GM23338 (cell line): ENCODE measurements around the gene TMEM38A. TPM values are rescaled to one million over a fixed set of nuclear protein-coding genes. Genes with fewer than 3 reads are reported as not detected.

Experiments used
- ATAC-seq: fragments of 200-7000 bp; cut with Tn5 transposase; 3 replicates; pipeline ENCODE4 v1.9.1; 2020
- DNase-seq: peaks from one replicate; pipeline ENCODE4 v3.0.0-alpha.2; 2015; ENCODE audit warnings: low spot score
- H2AFZ ChIP-seq: fragments of 200-600 bp; sonication (generic); 2 replicates; pipeline ENCODE4 v1.8.0; 2016; ENCODE audit warnings: antibody characterized with exemption, mild to moderate bottlenecking, moderate library complexity
- H3F3A ChIP-seq: fragments of 200-600 bp; sonication (generic); replicated peaks from 2 replicates; pipeline ENCODE4 v1.8.0; 2017; ENCODE audit warnings: antibody characterized with exemption, mixed run types, low read depth
- H3K27ac ChIP-seq: fragments of 200-600 bp; sonication (generic); 2 replicates; pipeline ENCODE4 v1.6.1; 2016; ENCODE audit warnings: low read depth
- H3K27me3 ChIP-seq: fragments of 200-600 bp; sonication (generic); 2 replicates; pipeline ENCODE4 v1.8.0; 2016; ENCODE audit warnings: mild to moderate bottlenecking, mixed run types, moderate library complexity; ENCODE audit not compliant: insufficient read depth
- H3K36me3 ChIP-seq: fragments of 200-600 bp; sonication (generic); 2 replicates; pipeline ENCODE4 v1.8.0; 2016; ENCODE audit warnings: mild to moderate bottlenecking; ENCODE audit not compliant: insufficient read depth
- H3K4me1 ChIP-seq: fragments of 200-600 bp; sonication (generic); 2 replicates; pipeline ENCODE4 v1.8.0; 2016; ENCODE audit warnings: mild to moderate bottlenecking, moderate library complexity; ENCODE audit not compliant: insufficient read depth
- H3K4me2 ChIP-seq: fragments of 200-600 bp; sonication (generic); 2 replicates; pipeline ENCODE4 v1.7.1; 2017; ENCODE audit warnings: mixed run types
- H3K4me3 ChIP-seq: fragments of 200-600 bp; sonication (generic); 2 replicates; pipeline ENCODE4 v1.6.1; 2016; ENCODE audit warnings: mixed run types
- H3K79me2 ChIP-seq: fragments of 200-600 bp; sonication (generic); replicated peaks from 2 replicates; pipeline ENCODE4 v1.8.0; 2017; ENCODE audit warnings: mild to moderate bottlenecking; ENCODE audit not compliant: insufficient read depth
- H3K9me2 ChIP-seq: fragments of 200-600 bp; sonication (generic); 2 replicates; pipeline ENCODE4 v1.8.0; 2017; ENCODE audit not compliant: insufficient read depth
- H4K20me1 ChIP-seq: fragments of 200-600 bp; sonication (generic); replicated peaks from 2 replicates; pipeline ENCODE4 v1.8.0; 2017; ENCODE audit warnings: mild to moderate bottlenecking; ENCODE audit not compliant: insufficient read depth
- H3K27ac Mint-ChIP-seq: 2 replicates; pipeline ENCODE4 v1.8.0; 2020; ENCODE audit warnings: inconsistent platforms, mild to moderate bottlenecking, moderate library complexity, mixed read lengths
- H3K27me3 Mint-ChIP-seq: 3 replicates; pipeline ENCODE4 v1.8.0; 2022; ENCODE audit warnings: low read depth, mild to moderate bottlenecking, moderate library complexity, mixed read lengths, inconsistent platforms; ENCODE audit not compliant: insufficient read depth, poor library complexity
- H3K36me3 Mint-ChIP-seq: 3 replicates; pipeline ENCODE4 v1.8.0; 2021; ENCODE audit warnings: low read depth, mild to moderate bottlenecking, inconsistent platforms, moderate library complexity, mixed read lengths
- H3K4me1 Mint-ChIP-seq: 3 replicates; pipeline ENCODE4 v1.8.0; 2020; ENCODE audit warnings: mild to moderate bottlenecking, inconsistent platforms, mixed read lengths
- H3K4me3 Mint-ChIP-seq: 3 replicates; pipeline ENCODE4 v1.8.0; 2021; ENCODE audit warnings: moderate library complexity, mild to moderate bottlenecking, inconsistent platforms, mixed read lengths
- H3K9me3 Mint-ChIP-seq: 3 replicates; pipeline ENCODE4 v1.8.0; 2020; ENCODE audit warnings: moderate library complexity, mild to moderate bottlenecking, inconsistent platforms, mixed read lengths
- CREB1 ChIP-seq: fragments of 250-450 bp; sonication (Bioruptor Pico); IDR thresholded peaks from 2 replicates; pipeline ENCODE4 v1.5.0; 2020; ENCODE audit warnings: low read depth, mild to moderate bottlenecking, moderate library complexity
- EZH2 ChIP-seq: fragments of 200-600 bp; sonication (generic); IDR thresholded peaks from one replicate; pipeline ENCODE4 v1.8.0; 2017; ENCODE audit warnings: antibody characterized with exemption, mild to moderate bottlenecking, low read depth; ENCODE audit not compliant: unreplicated experiment
- JUNB ChIP-seq: IDR thresholded peaks from one replicate; pipeline ENCODE4 v1.6.1; 2016; ENCODE audit warnings: antibody characterized with exemption; ENCODE audit not compliant: unreplicated experiment
- NANOG ChIP-seq: IDR thresholded peaks from 2 replicates; pipeline ENCODE4 v1.6.1; 2016; ENCODE audit warnings: antibody characterized with exemption, borderline replicate concordance
- POLR2AphosphoS5 ChIP-seq: IDR thresholded peaks from 2 replicates; pipeline ENCODE4 v1.6.1; 2016; ENCODE audit warnings: antibody characterized with exemption, low read depth
- STAT1 ChIP-seq: IDR thresholded peaks from one replicate; pipeline ENCODE4 v1.6.1; 2016; ENCODE audit warnings: antibody characterized with exemption; ENCODE audit not compliant: unreplicated experiment
- ZNF114 ChIP-seq: fragments of 250-450 bp; sonication (Bioruptor Pico); IDR thresholded peaks from 2 replicates; pipeline ENCODE4 v1.5.0; 2020; ENCODE audit warnings: mild to moderate bottlenecking, moderate library complexity
- ZNF331 ChIP-seq: fragments of 250-450 bp; sonication (Bioruptor Pico); IDR thresholded peaks from 2 replicates; pipeline ENCODE4 v1.5.0; 2020; ENCODE audit warnings: low read depth, mild to moderate bottlenecking, moderate library complexity
- polyA plus RNA-seq: library from polyadenylated mRNA; unstranded; fragments of >200 nt; fragmentation: Nextera tagmentation; extraction: Ambion mirVana; gene quantifications from 2 replicates; pipeline ENCODE4 v1.2.1, GENCODE V29; 2016
- total RNA-seq: library from RNA; depleted of rRNA; stranded (reverse); fragments of >200 nt; shearing (Covaris generic); gene quantifications from 2 replicates; pipeline ENCODE4 v1.2.3, GENCODE V29; 2014
- TF ChIP-seq, protein P1 (sequence below): IDR thresholded peaks from one replicate; pipeline ENCODE4 v1.6.1; 2018; ENCODE audit warnings: antibody characterized with exemption; ENCODE audit not compliant: unreplicated experiment
- TF ChIP-seq, protein P2 (sequence below): IDR thresholded peaks from 2 replicates; pipeline ENCODE4 v1.6.1; 2016; ENCODE audit warnings: antibody characterized with exemption

TMEM38A gene
- total and polyA plus RNA-seq, 2 experiments from 2014 or later, result 5.9 to 14.1 TPM

DNA sequence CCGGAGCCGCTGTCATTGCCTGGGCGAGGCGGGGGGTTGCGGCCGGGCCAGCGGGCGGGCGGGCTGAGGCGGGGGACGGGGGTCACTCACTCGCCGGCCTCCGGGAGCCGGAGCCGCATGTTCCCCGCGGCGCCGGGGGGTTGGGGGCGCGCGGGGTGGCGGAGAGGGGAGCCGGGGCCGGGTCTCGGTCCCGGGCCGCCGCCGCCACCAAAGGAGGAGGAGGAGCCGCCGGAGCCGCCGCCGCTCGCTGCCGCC lies 33.1 kb upstream of the TMEM38A start (continued):
- TF ChIP-seq, protein P1, sequence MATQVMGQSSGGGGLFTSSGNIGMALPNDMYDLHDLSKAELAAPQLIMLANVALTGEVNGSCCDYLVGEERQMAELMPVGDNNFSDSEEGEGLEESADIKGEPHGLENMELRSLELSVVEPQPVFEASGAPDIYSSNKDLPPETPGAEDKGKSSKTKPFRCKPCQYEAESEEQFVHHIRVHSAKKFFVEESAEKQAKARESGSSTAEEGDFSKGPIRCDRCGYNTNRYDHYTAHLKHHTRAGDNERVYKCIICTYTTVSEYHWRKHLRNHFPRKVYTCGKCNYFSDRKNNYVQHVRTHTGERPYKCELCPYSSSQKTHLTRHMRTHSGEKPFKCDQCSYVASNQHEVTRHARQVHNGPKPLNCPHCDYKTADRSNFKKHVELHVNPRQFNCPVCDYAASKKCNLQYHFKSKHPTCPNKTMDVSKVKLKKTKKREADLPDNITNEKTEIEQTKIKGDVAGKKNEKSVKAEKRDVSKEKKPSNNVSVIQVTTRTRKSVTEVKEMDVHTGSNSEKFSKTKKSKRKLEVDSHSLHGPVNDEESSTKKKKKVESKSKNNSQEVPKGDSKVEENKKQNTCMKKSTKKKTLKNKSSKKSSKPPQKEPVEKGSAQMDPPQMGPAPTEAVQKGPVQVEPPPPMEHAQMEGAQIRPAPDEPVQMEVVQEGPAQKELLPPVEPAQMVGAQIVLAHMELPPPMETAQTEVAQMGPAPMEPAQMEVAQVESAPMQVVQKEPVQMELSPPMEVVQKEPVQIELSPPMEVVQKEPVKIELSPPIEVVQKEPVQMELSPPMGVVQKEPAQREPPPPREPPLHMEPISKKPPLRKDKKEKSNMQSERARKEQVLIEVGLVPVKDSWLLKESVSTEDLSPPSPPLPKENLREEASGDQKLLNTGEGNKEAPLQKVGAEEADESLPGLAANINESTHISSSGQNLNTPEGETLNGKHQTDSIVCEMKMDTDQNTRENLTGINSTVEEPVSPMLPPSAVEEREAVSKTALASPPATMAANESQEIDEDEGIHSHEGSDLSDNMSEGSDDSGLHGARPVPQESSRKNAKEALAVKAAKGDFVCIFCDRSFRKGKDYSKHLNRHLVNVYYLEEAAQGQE, result no peak
- no peak for TF ChIP-seq POLR2AphosphoS5
- TF ChIP-seq ZNF331 (CRISPR knock-in tag), result no peak
- TF ChIP-seq, protein P2, sequence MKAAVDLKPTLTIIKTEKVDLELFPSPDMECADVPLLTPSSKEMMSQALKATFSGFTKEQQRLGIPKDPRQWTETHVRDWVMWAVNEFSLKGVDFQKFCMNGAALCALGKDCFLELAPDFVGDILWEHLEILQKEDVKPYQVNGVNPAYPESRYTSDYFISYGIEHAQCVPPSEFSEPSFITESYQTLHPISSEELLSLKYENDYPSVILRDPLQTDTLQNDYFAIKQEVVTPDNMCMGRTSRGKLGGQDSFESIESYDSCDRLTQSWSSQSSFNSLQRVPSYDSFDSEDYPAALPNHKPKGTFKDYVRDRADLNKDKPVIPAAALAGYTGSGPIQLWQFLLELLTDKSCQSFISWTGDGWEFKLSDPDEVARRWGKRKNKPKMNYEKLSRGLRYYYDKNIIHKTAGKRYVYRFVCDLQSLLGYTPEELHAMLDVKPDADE, result no peak
- TF ChIP-seq STAT1, result no peak
- TF ChIP-seq JUNB, result no peak
- no peak for TF ChIP-seq ZNF114 (CRISPR knock-in tag)
- no peak for TF ChIP-seq EZH2
- TF ChIP-seq CREB1 (CRISPR knock-in tag), result no peak

GRCh38 chr19:16628183-16628983 lies 32.6 kb upstream of the TMEM38A start, which contains the start of gene MED26:
Gene MED26, minus strand, starts transcription at chr19:16628204. Its CDS starts 261 bp downstream, at chr19:16627943.
- H2AFZ ChIP-seq, result peak within 1 kb of the TSS; percentile 93
- H3K4me1 Mint-ChIP-seq, result peaks cover 26% of the 10 kb centered on the region
- TF ChIP-seq NANOG (0 out of 2 replicates have a peak, but pooled peaks have one; percentile 27), POLR2AphosphoS5 (peak; percentile 83), JUNB (no peak), CREB1 (CRISPR knock-in tag) (peak; percentile 45; the same call in 1 of the 2 replicates), STAT1 (no peak)
- no peaks in the 10 kb centered on the region for H3K27me3 ChIP-seq
- peak within 1 kb of the TSS; percentile 98 for H3K27ac Mint-ChIP-seq
- H3K9me2 ChIP-seq, result no peaks in the 10 kb centered on the region
- peaks cover 56% of the 10 kb centered on the region for H3K79me2 ChIP-seq
- peaks cover 17% of the 10 kb centered on the region; the same call in 2 of the 3 replicates for H3K36me3 Mint-ChIP-seq
- H3K4me1 ChIP-seq, result peaks cover 9% of the 10 kb centered on the region
- H4K20me1 ChIP-seq, result peaks cover 30% of the 10 kb centered on the region
- ATAC-seq (peak; percentile 79), DNase-seq (peak; percentile 97)
- peaks cover 21% of the 10 kb centered on the region for H3K27me3 Mint-ChIP-seq
- peak within 1 kb of the TSS; percentile 94 for H3K27ac ChIP-seq
- no peaks in the 10 kb centered on the region; the same call in 2 of the 3 replicates for H3K9me3 Mint-ChIP-seq
- H3K4me2 ChIP-seq, result peak within 1 kb of the TSS; percentile 96
- peak within 1 kb of the TSS; percentile 97 for H3K4me3 Mint-ChIP-seq
- peak within 1 kb of the TSS; percentile 94 for H3K4me3 ChIP-seq
- H3K36me3 ChIP-seq, result no peaks in the 10 kb centered on the region
- H3F3A ChIP-seq, result peaks cover 10% of the 10 kb centered on the region; the same call in 1 of the 2 replicates
